ENCODE data around the gene ELP1.

DNA sequence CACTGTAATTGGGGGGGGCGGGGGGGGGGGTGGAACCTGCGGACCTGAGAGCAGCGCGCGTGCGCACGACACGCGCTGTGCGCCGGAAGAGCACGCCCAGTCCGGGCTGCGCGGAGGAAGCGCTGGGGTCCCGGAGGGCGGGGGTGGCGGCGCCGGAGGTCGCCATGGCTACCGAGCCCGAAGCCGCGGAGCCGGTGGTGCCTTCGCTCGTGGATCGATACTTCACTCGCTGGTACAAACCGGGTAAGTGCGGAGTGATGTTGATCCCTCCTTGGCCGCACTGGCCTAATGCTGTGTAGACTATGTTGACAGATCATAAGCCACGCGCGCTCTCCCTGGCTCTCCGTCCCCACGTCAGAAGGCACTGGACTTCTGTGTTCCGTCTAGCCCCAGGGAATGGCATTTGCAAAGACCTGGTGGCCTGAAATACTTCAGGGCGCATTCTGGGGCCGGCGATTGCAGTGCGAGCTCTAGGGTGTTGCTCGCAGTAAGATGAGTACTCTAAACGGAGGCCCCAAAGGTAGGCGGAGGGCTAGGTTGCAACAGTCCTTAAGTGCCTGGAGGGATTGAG lies 484 bp upstream of the ELP1 start, which contains the start of gene ABITRAM:
- TF ChIP-seq, protein P1, sequence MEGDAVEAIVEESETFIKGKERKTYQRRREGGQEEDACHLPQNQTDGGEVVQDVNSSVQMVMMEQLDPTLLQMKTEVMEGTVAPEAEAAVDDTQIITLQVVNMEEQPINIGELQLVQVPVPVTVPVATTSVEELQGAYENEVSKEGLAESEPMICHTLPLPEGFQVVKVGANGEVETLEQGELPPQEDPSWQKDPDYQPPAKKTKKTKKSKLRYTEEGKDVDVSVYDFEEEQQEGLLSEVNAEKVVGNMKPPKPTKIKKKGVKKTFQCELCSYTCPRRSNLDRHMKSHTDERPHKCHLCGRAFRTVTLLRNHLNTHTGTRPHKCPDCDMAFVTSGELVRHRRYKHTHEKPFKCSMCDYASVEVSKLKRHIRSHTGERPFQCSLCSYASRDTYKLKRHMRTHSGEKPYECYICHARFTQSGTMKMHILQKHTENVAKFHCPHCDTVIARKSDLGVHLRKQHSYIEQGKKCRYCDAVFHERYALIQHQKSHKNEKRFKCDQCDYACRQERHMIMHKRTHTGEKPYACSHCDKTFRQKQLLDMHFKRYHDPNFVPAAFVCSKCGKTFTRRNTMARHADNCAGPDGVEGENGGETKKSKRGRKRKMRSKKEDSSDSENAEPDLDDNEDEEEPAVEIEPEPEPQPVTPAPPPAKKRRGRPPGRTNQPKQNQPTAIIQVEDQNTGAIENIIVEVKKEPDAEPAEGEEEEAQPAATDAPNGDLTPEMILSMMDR (IDR thresholded peaks at IDR 0.05), result no peak
- TF ChIP-seq POLR2A (IDR thresholded peaks at IDR 0.05), result peak; percentile 6
